ENCODE data around the gene ERGIC1.
A peak's percentile ranks its signal among the peaks of the same experiment; 100 is the strongest.

ERGIC1 gene

DNA sequence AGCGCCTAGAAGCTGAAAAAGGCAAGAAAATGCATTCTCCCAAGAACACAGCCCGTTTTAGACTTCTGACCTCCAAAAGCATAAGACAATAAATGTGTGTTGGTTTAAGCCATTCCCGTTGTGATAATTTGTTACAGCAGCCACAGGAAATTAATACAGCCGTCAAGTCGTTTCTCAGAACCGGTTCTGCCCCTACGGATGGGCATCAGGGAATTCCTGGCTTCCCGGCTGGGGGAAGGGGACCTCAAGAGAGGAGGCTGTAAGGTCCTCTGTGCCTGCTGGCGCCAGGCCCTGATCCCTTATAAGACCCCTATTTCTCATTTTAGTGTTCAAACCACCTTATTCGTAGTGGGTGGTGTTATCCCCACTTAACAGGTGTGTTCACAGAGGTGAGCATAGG, 74.6 kb downstream of the ERGIC1 start:
- Histone ChIP-seq H2AK5ac (ENCODE audit: low read depth, low read length) (no peak overlapping the region), H3K79me1 (ENCODE audit: low read depth, low read length) (no peaks in the 10 kb centered on the region), H3K9me3 (replicated peaks in 1 of 2; ENCODE audit: control insufficient read depth in 2 of 2, insufficient read depth in 1 of 2, low read depth in 1 of 2, low read length in 2 of 2) (no peaks in the 10 kb centered on the region), H3K9ac (ENCODE audit: low read depth, low read length, poor library complexity) (no peak overlapping the region), H3K18ac (ENCODE audit: low read length) (no peak overlapping the region), H3K4me2 (ENCODE audit: insufficient read depth, low read length, poor library complexity, severe bottlenecking) (no peak overlapping the region), H4K91ac (ENCODE audit: low read depth, low read length, poor library complexity) (no peak overlapping the region), H3K23ac (ENCODE audit: low read depth, low read length, poor library complexity) (no peak overlapping the region), H4K8ac (ENCODE audit: low read depth, low read length) (no peak overlapping the region), H3K4me3 (ENCODE audit: low read length in 2 of 2) (no peak overlapping the region), H2BK15ac (ENCODE audit: low read length) (no peak overlapping the region), H3K4ac (ENCODE audit: low read length) (no peak overlapping the region), H2BK120ac (ENCODE audit: low read depth, low read length) (no peak overlapping the region), H3K36me3 (replicated peaks in 1 of 2; ENCODE audit: control insufficient read depth in 2 of 2, insufficient read depth in 2 of 2, low read length in 2 of 2) (peaks cover 10 to 38% of the 10 kb centered on the region in 2 donors), H3K27ac (replicated peaks; ENCODE audit: low read length) (no peak overlapping the region), H2BK5ac (ENCODE audit: low read length) (no peak overlapping the region), H3K14ac (ENCODE audit: low read length) (no peak overlapping the region), H2BK12ac (ENCODE audit: low read length) (no peak overlapping the region), H3K4me1 (ENCODE audit: control insufficient read depth in 2 of 2, insufficient read depth in 1 of 2, low read depth in 1 of 2, low read length in 2 of 2) (peaks cover 4 to 7% of the 10 kb centered on the region in 2 donors), H3K27me3 (ENCODE audit: control insufficient read depth in 3 of 3, insufficient read depth in 3 of 3, low read depth in 1 of 3, low read length in 3 of 3) (no peaks in the 10 kb centered on the region), H2AFZ (ENCODE audit: low read length) (no peak overlapping the region)
- DNase-seq (ENCODE audit: low spot score) = no peak
- WGBS, 2 donors (ENCODE audit: extremely low coverage in 2 of 2, insufficient read length in 2 of 2, insufficient replicate concordance in 1 of 2) = no CpG with 5 or more reads among the region's 10 CpGs

DNA sequence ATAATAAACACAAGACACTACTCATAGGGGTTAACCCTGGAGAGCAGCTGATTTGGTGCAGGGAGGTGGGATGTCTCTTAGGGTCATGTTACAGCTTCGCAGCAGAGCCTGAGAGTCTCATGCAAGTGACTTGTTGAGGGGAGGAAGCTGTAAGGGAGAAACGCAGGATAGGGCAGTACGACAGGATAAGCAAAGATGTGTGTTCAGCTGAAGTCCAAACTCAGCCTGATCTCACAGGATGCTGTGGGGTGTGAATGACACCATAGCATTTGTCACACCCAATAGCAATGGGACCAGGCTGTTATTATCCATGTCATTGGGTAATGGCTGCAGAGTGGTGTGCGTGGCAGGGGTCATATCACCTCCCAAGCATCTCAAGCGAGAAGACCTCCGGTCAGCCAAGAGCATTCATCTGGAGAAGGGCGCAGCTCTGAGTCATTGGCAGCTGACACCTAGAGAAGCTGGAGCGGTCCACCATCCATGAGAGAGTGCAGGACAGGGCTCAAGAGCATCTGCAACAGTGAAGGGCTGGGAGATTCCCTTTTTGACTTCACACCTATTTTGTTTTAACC, 76.0 kb downstream of the ERGIC1 start:
- no peak overlapping the region for H2AFZ ChIP-seq (ENCODE audit: low read length)
- WGBS, 2 donors (ENCODE audit: extremely low coverage in 2 of 2, insufficient read length in 2 of 2, insufficient replicate concordance in 1 of 2) = no CpG with 5 or more reads among the region's 8 CpGs
- H4K91ac ChIP-seq (ENCODE audit: low read depth, low read length, poor library complexity) = no peak overlapping the region
- H2BK5ac ChIP-seq (ENCODE audit: low read length) = no peak overlapping the region
- H2BK12ac ChIP-seq (ENCODE audit: low read length) = no peak overlapping the region
- H2AK5ac ChIP-seq (ENCODE audit: low read depth, low read length) = no peak overlapping the region
- H3K9me3 ChIP-seq (replicated peaks in 1 of 2; ENCODE audit: control insufficient read depth in 2 of 2, insufficient read depth in 1 of 2, low read depth in 1 of 2, low read length in 2 of 2) = no peaks in the 10 kb centered on the region
- H3K18ac ChIP-seq (ENCODE audit: low read length) = no peak overlapping the region
- H3K4me2 ChIP-seq (ENCODE audit: insufficient read depth, low read length, poor library complexity, severe bottlenecking) = no peak overlapping the region
- H3K4me3 ChIP-seq (ENCODE audit: low read length in 2 of 2) = no peak overlapping the region
- H2BK120ac ChIP-seq (ENCODE audit: low read depth, low read length) = no peak overlapping the region
- H3K79me1 ChIP-seq (ENCODE audit: low read depth, low read length) = no peaks in the 10 kb centered on the region
- H2BK15ac ChIP-seq (ENCODE audit: low read length) = no peak overlapping the region
- peaks cover 4 to 7% of the 10 kb centered on the region in 2 donors for H3K4me1 ChIP-seq (ENCODE audit: control insufficient read depth in 2 of 2, insufficient read depth in 1 of 2, low read depth in 1 of 2, low read length in 2 of 2)
- no peak overlapping the region for H3K27ac ChIP-seq (replicated peaks; ENCODE audit: low read length)
- H3K27me3 ChIP-seq (ENCODE audit: control insufficient read depth in 3 of 3, insufficient read depth in 3 of 3, low read depth in 1 of 3, low read length in 3 of 3) = no peaks in the 10 kb centered on the region
- no peak overlapping the region for H3K23ac ChIP-seq (ENCODE audit: low read depth, low read length, poor library complexity)
- peaks cover 15 to 49% of the 10 kb centered on the region in 2 donors for H3K36me3 ChIP-seq (replicated peaks in 1 of 2; ENCODE audit: control insufficient read depth in 2 of 2, insufficient read depth in 2 of 2, low read length in 2 of 2)
- no peak overlapping the region for H4K8ac ChIP-seq (ENCODE audit: low read depth, low read length)
- no peak for DNase-seq (ENCODE audit: low spot score)
- peak overlapping the region; percentile 26 for H3K9ac ChIP-seq (ENCODE audit: low read depth, low read length, poor library complexity)
- H3K14ac ChIP-seq (ENCODE audit: low read length) = no peak overlapping the region
- H3K4ac ChIP-seq (ENCODE audit: low read length) = no peak overlapping the region

GRCh38 chr5:172910828-172911627, 77.0 kb downstream of the ERGIC1 start:
- peaks cover 22 to 59% of the 10 kb centered on the region in 2 donors for H3K36me3 ChIP-seq (replicated peaks in 1 of 2; ENCODE audit: control insufficient read depth in 2 of 2, insufficient read depth in 2 of 2, low read length in 2 of 2)
- H3K4me2 ChIP-seq (ENCODE audit: insufficient read depth, low read length, poor library complexity, severe bottlenecking) = no peak overlapping the region
- H2BK5ac ChIP-seq (ENCODE audit: low read length) = no peak overlapping the region
- no peak overlapping the region for H3K23ac ChIP-seq (ENCODE audit: low read depth, low read length, poor library complexity)
- H3K79me1 ChIP-seq (ENCODE audit: low read depth, low read length) = no peaks in the 10 kb centered on the region
- H2AFZ ChIP-seq (ENCODE audit: low read length) = no peak overlapping the region
- H2BK15ac ChIP-seq (ENCODE audit: low read length) = no peak overlapping the region
- no peak for DNase-seq (ENCODE audit: low spot score)
- H3K27me3 ChIP-seq (ENCODE audit: control insufficient read depth in 3 of 3, insufficient read depth in 3 of 3, low read depth in 1 of 3, low read length in 3 of 3) = no peaks in the 10 kb centered on the region
- no peaks in the 10 kb centered on the region for H3K9me3 ChIP-seq (replicated peaks in 1 of 2; ENCODE audit: control insufficient read depth in 2 of 2, insufficient read depth in 1 of 2, low read depth in 1 of 2, low read length in 2 of 2)
- H3K18ac ChIP-seq (ENCODE audit: low read length) = no peak overlapping the region
- no peak overlapping the region for H3K4me3 ChIP-seq (ENCODE audit: low read length in 2 of 2)
- H2AK5ac ChIP-seq (ENCODE audit: low read depth, low read length) = no peak overlapping the region
- no peak overlapping the region for H2BK12ac ChIP-seq (ENCODE audit: low read length)
- H3K27ac ChIP-seq (replicated peaks; ENCODE audit: low read length) = no peak overlapping the region
- peaks cover 4 to 5% of the 10 kb centered on the region in 2 donors for H3K4me1 ChIP-seq (ENCODE audit: control insufficient read depth in 2 of 2, insufficient read depth in 1 of 2, low read depth in 1 of 2, low read length in 2 of 2)
- H3K4ac ChIP-seq (ENCODE audit: low read length) = no peak overlapping the region
- no peak overlapping the region for H4K91ac ChIP-seq (ENCODE audit: low read depth, low read length, poor library complexity)
- no peak overlapping the region for H2BK120ac ChIP-seq (ENCODE audit: low read depth, low read length)
- no peak overlapping the region for H4K8ac ChIP-seq (ENCODE audit: low read depth, low read length)
- WGBS, 2 donors (ENCODE audit: extremely low coverage in 2 of 2, insufficient read length in 2 of 2, insufficient replicate concordance in 1 of 2) = no CpG with 5 or more reads among the region's 9 CpGs
- H3K9ac ChIP-seq (ENCODE audit: low read depth, low read length, poor library complexity) = no peak overlapping the region
- no peak overlapping the region for H3K14ac ChIP-seq (ENCODE audit: low read length)

DNA sequence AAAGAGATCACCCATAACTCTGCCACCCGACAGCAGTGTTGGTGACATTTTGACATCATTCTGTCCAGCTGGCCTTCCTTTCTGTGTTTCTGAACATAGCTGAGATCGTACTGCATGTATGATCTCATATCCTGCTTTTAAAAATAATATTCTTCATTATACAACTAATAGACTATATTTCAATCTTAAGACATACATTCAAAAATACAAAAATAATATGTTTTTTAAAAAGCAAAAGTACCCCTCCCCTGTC, 77.5 kb downstream of the ERGIC1 start:
- no peak overlapping the region for H2BK15ac ChIP-seq (ENCODE audit: low read length)
- H3K9ac ChIP-seq (ENCODE audit: low read depth, low read length, poor library complexity) = no peak overlapping the region
- H3K4me3 ChIP-seq (ENCODE audit: low read length in 2 of 2) = no peak overlapping the region
- H2BK12ac ChIP-seq (ENCODE audit: low read length) = no peak overlapping the region
- H3K79me1 ChIP-seq (ENCODE audit: low read depth, low read length) = no peaks in the 10 kb centered on the region
- no peak overlapping the region for H3K4ac ChIP-seq (ENCODE audit: low read length)
- WGBS, 2 donors (ENCODE audit: extremely low coverage in 2 of 2, insufficient read length in 2 of 2, insufficient replicate concordance in 1 of 2) = no CpG with 5 or more reads among the region's 2 CpGs
- H2AK5ac ChIP-seq (ENCODE audit: low read depth, low read length) = no peak overlapping the region
- H3K14ac ChIP-seq (ENCODE audit: low read length) = no peak overlapping the region
- H3K23ac ChIP-seq (ENCODE audit: low read depth, low read length, poor library complexity) = no peak overlapping the region
- H3K27me3 ChIP-seq (ENCODE audit: control insufficient read depth in 3 of 3, insufficient read depth in 3 of 3, low read depth in 1 of 3, low read length in 3 of 3) = no peaks in the 10 kb centered on the region
- H3K27ac ChIP-seq (replicated peaks; ENCODE audit: low read length) = no peak overlapping the region
- H4K8ac ChIP-seq (ENCODE audit: low read depth, low read length) = no peak overlapping the region
- H3K9me3 ChIP-seq (replicated peaks in 1 of 2; ENCODE audit: control insufficient read depth in 2 of 2, insufficient read depth in 1 of 2, low read depth in 1 of 2, low read length in 2 of 2) = no peaks in the 10 kb centered on the region
- no peak overlapping the region for H3K4me2 ChIP-seq (ENCODE audit: insufficient read depth, low read length, poor library complexity, severe bottlenecking)
- H3K4me1 ChIP-seq (ENCODE audit: control insufficient read depth in 2 of 2, insufficient read depth in 1 of 2, low read depth in 1 of 2, low read length in 2 of 2) = peaks cover 2 to 4% of the 10 kb centered on the region in 2 donors
- H4K91ac ChIP-seq (ENCODE audit: low read depth, low read length, poor library complexity) = no peak overlapping the region
- H3K18ac ChIP-seq (ENCODE audit: low read length) = no peak overlapping the region
- no peak overlapping the region for H2BK5ac ChIP-seq (ENCODE audit: low read length)
- H2AFZ ChIP-seq (ENCODE audit: low read length) = no peak overlapping the region
- H2BK120ac ChIP-seq (ENCODE audit: low read depth, low read length) = no peak overlapping the region
- no peak for DNase-seq (ENCODE audit: low spot score)
- peaks cover 22 to 64% of the 10 kb centered on the region in 2 donors for H3K36me3 ChIP-seq (replicated peaks in 1 of 2; ENCODE audit: control insufficient read depth in 2 of 2, insufficient read depth in 2 of 2, low read length in 2 of 2)
